Measurements from ENCODE around the gene PTX3. TPM values are rescaled to one million over a fixed set of nuclear protein-coding genes. Genes with fewer than 3 reads are reported as not detected.

The PTX3 gene
- total RNA-seq, result 0.37 and 0.49 TPM in 2 replicates

DNA sequence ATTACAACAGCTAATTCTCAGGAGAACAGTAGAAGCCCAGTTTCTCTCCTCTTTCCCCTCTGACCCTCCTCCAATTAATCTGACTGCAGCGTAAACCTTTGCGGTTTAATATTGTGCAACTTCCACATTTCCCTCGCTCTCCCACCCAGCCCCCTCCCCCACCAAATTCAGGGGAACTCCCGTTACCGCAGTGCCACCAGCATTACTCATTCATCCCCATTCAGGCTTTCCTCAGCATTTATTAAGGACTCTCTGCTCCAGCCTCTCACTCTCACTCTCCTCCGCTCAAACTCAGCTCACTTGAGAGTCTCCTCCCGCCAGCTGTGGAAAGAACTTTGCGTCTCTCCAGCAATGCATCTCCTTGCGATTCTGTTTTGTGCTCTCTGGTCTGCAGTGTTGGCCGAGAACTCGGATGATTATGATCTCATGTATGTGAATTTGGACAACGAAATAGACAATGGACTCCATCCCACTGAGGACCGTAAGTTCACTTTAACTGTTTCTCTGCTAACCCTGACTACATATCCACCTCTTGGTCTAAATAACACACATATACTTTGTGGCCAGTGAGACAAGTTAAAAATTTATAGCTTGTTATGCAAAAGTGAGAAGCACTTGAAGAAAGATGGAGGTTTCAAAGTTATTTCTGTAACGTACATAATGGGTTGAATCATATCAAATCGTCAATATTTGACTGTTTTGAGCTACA lies at the start of gene PTX3:
TSS of gene PTX3 (plus strand) at position 268 of the 709 bp plus-strand sequence. CDS start at position 352, 84 bp downstream.

Other genes starting within 250 kb of the PTX3 start
- gene VEPH1, start 66.6 kb downstream of the PTX3 start, total RNA-seq, result under 0.01 and 0.49 TPM in 2 replicates